Activated naive CD4-positive, alpha-beta T cell treated with Interleukin-2 at 50 U/mL for 16 hours (primary cell): Measurements from ENCODE around the gene TPPP2.

Experiments
- DNase-seq: peaks from one replicate; pipeline ENCODE4 v3.0.0-alpha.2; 2020

TPPP2 gene

GRCh38 chr14:21081521-21082142, 51.6 kb downstream of the TPPP2 start:
- DNase-seq: no peak
